ENCODE results near the gene EXOC6.

Gene EXOC6

DNA sequence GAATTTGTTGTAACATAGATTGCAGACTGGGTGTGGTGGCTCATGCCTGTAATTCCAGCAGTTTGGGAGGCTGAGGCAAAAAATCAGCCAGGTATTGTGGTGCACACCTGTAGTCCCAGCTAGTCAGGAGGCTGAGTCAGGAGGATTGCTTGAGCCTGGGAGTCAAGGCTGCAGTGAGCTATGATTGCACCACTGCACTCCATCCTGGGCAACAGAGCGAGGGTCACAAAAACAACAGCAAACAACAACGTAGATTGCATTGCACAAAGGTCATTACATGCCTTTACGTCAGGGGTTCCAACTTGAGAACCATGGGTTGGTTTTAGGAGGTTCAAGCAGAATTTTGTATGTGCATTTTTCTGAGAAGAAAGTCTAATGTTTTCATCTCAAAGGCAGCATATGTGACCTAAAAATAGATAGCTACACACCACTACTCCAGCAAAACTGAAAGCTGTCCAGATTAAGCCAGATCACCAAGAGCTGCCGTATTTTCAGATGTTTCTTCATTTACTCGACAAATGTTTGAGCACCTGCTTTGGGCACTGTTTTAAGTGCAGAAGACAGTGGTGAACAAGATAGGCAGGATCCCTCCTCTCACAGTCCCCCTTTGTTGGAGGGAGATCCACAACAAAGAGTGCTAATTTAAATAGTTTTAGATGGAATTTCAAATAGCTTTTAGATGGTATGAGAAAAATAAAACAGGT is 183.9 kb downstream of the EXOC6 start:
- DNase-seq: no peak

- DNase-seq: no peak
Measured at GRCh38 chr10:93032809-93033137, 184.5 kb downstream of the EXOC6 start.

- DNase-seq: no peak
Measured at GRCh38 chr10:93034426-93034825, 186.1 kb downstream of the EXOC6 start.

DNA sequence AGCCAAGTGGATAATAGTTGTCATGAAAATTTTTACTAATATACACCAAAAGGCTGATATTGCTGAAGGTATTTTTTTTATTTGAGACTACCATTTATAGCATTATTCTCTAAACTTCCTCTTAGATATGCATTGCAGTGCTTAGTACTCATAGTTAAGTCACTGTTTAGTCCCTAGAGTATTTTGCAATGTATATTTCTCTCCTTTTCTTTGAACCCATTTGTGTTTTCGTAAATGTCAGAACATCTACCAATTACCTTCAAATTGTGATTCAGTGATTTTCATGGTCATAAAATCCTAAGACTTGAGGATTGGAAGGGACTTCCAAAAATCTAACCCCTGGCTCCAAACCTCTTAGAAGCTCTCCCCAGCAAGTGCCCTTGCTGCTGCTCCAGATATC is 190.8 kb downstream of the EXOC6 start:
- DNase-seq: no peak

DNA sequence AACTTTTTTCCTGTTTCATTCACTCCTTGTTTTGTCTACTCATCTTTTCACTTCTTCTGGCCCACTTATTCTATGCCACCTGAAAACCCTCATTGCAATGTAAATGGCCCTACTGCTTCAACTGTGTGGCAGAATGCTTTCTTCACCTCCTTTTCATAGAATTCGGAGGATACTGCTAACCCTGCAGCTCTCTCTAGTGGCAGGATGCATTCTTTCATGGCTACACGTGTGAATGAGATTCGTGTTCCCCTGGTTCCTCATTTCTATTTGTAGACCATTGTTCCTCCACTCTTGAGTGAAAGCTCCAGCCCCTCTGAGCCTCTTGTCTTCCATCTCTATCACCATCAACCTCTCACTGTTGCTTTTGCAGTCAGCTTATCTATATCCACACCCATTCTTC is 191.4 kb downstream of the EXOC6 start:
- no peak for DNase-seq

GRCh38 chr10:93054486-93054885 is 206.2 kb downstream of the EXOC6 start:
- no peak for DNase-seq

DNA sequence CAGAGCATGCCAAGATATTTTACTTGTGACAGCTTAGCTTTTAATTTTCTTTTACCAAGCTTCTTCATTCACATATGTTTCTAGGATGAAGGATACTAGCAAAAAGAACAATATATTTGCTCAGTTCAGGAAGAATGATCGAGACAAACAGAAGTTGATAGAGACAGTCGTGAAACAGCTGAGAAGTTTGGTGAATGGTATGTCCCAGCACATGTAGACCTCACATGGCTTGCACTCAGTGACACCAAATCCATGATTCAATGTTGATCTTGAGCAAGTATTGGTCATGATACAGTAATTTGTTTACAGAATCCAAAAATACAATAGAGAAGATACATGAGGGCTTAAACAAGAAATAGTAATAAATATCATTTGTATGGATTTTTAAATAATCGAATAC is 209.8 kb downstream of the EXOC6 start:
- DNase-seq: no peak

GRCh38 chr10:93059975-93060886 is 211.9 kb downstream of the EXOC6 start, which contains the start of gene CYP26C1:
Gene CYP26C1 (plus strand): TSS chr10:93060798. CDS start chr10:93061264, 466 bp downstream.
- DNase-seq: no peak

DNA sequence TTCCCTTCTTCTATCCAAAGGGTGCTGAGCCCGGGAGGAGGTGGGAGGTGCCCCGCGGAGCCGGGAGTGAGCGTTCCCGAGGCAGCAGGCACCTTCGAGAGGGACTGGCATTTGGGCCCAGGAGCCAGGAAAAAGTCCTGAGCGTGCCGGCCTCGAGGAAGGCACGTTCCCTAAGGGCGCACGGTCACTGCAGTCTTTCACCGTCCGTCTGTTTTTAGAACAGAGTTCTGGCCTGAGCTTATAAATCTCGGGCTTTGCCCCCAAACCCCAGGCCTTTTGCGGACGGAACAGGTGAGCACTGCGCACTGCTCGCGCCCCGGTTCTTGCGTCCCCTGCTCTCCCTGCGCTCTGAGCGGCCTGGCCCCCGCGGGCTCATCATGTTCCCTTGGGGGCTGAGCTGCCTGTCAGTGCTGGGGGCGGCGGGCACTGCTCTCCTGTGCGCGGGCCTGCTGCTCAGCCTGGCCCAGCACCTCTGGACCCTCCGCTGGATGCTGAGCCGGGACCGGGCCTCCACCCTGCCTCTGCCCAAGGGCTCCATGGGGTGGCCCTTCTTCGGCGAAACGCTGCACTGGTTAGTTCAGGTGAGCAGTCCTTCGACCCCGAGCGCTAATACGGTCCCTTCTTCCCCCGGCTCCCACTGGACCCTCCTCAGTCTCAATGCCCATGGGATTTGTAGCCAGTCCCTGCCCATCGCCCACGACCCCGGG is 212.7 kb downstream of the EXOC6 start:
- no peak for DNase-seq

DNA sequence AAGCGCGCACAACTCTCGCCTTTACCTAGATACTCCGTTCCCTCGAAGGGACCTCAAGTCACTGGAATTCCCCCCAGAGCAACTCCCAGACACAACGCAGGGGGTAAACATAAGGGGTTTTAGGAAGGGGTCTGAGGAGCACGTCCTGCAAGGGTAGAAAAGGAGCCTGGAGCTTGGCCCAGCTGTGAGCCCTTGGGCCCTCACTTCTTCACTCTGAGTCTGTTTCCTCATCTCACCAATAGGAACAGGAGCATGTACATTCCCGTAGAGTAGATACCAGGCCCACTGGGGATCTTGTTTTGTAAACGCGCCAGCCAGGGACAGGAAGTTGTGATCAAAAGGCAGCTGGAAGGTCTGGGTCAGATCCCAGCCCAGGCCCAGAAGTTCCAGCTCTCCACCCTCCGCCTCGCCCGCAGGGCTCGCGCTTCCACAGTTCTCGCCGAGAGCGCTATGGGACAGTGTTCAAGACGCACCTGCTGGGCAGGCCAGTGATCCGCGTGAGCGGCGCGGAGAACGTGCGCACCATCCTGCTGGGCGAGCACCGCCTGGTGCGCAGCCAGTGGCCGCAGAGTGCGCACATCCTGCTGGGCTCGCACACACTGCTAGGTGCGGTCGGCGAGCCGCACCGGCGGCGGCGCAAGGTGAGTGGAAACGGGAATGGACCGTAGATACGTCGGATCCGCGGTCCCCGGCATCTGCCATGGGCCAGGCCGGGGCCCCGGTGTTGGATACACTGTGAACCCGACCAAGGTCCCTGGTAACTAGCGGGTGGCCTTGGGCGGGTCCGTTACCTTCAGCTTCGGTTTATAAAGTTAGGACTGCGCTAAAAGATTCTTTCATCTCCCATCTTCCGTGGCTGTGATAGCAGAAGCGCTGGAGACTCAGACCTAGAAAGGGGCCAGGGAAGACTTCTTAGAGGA is 213.5 kb downstream of the EXOC6 start:
- no peak for DNase-seq

GRCh38 chr10:93062514-93063143 is 214.3 kb downstream of the EXOC6 start:
- DNase-seq: peak; percentile 55

- DNase-seq: no peak
Measured at GRCh38 chr10:93063144-93063976, 215.0 kb downstream of the EXOC6 start.

GRCh38 chr10:93063977-93064660 is 215.8 kb downstream of the EXOC6 start:
- DNase-seq: no peak

DNA sequence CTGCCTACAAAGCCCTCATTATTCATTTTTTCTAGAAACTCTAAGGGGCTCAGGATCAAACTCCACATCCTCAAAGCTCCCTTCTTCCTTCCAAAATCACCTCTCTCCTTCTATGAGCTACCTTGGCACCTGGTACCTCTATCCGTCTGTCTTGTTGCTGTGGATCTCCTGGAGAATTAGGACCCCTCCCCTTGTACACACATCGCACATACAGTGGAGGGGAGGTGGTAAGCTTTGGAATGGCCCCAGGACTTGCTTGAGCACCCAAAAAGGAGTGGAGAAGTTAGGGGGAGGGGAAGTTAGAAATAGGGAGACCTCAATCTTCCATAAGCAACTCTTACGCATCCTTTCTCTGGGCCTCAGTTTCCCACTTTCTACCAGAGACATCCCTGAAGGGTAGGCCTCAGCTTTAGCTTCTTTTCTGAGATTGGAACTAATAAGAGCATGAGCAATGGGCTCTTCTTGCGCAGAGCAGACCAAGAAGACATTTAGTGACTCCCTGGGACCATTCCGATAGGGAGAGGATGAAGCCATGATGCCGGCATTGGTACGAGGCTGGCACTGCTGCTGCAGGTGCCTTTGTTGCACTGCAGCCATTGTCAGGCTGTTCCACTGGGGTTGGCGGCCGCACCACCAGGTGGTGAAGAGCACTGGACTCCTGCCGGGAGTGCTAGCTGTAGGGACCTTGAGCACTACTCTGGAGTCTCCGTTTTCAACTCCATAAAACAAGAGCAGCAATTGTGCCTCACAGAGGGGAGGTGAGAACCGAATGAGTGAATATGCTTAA is 216.7 kb downstream of the EXOC6 start:
- no peak for DNase-seq

- no peak for DNase-seq
Measured at GRCh38 chr10:93065675-93066543, 217.6 kb downstream of the EXOC6 start.

GRCh38 chr10:93066544-93066913 is 218.2 kb downstream of the EXOC6 start:
- DNase-seq: no peak

- no peak for DNase-seq
Measured at GRCh38 chr10:93067443-93068365, 219.4 kb downstream of the EXOC6 start.

All from stimulated activated CD4-positive, alpha-beta T cell treated with anti-CD3 and anti-CD28 coated beads, Interleukin-1b, Interleukin-23, amount 100 ng/mL, for 48 hours (primary cell).